Skin epidermis (tissue), 12 donors: Measurements from ENCODE around the gene KRCC1.

Experiments used
- H3K27ac ChIP-seq, 21 experiments: fragments of 200-600 bp; sonication (generic) in 11 of 21; one replicate each; pipeline ENCODE4 v1.5.0; 2020; ENCODE audit warnings: mild to moderate bottlenecking in 3 of 21, inconsistent platforms in 2 of 21, moderate library complexity in 2 of 21
- H3K4me3 ChIP-seq, 7 experiments: fragments of 200-600 bp; sonication (generic) in 2 of 7; one replicate each; pipeline ENCODE4 v1.5.0; 2020; ENCODE audit warnings: inconsistent platforms in 2 of 7, mild to moderate bottlenecking in 2 of 7, moderate library complexity in 1 of 7

Gene KRCC1

GRCh38 chr2:88055371-88056128 lies at the start of gene KRCC1:
Gene KRCC1 (minus strand): TSS chr2:88055783. CDS start chr2:88028563, 27,220 bp downstream.
- Histone ChIP-seq H3K27ac (peak within 1 kb of the TSS; percentile 91 to 100 (median 99)), H3K4me3 (peak within 1 kb of the TSS; percentile 78 to 95 (median 88))

- Histone ChIP-seq H3K4me3 (no peak overlapping the region), H3K27ac (no peak overlapping the region)
Observed at GRCh38 chr2:88100489-88100858, 44.9 kb upstream of the KRCC1 start.

GRCh38 chr2:88099798-88100488 lies 44.4 kb upstream of the KRCC1 start:
- no peak overlapping the region for H3K4me3 ChIP-seq
- no peak overlapping the region for H3K27ac ChIP-seq

GRCh38 chr2:88098558-88098900 lies 42.9 kb upstream of the KRCC1 start:
- H3K4me3 ChIP-seq, result no peak overlapping the region
- H3K27ac ChIP-seq, result no peak overlapping the region

GRCh38 chr2:88097891-88098557 lies 42.4 kb upstream of the KRCC1 start:
- Histone ChIP-seq H3K4me3 (no peak overlapping the region), H3K27ac (no peak overlapping the region)

GRCh38 chr2:88097192-88097591 lies 41.6 kb upstream of the KRCC1 start:
- no peak overlapping the region for H3K27ac ChIP-seq
- no peak overlapping the region for H3K4me3 ChIP-seq

- H3K4me3 ChIP-seq, result no peak overlapping the region
- H3K27ac ChIP-seq, result no peak overlapping the region
Observed at GRCh38 chr2:88096708-88097107, 41.1 kb upstream of the KRCC1 start.

- H3K27ac ChIP-seq, result no peak overlapping the region
- H3K4me3 ChIP-seq, result no peak overlapping the region
Observed at GRCh38 chr2:88095022-88095421, 39.4 kb upstream of the KRCC1 start.

GRCh38 chr2:88092773-88093172 lies 37.2 kb upstream of the KRCC1 start:
- H3K27ac ChIP-seq, result no peak overlapping the region
- no peak overlapping the region for H3K4me3 ChIP-seq

GRCh38 chr2:88091943-88092342 lies 36.4 kb upstream of the KRCC1 start:
- H3K4me3 ChIP-seq, result no peak overlapping the region
- H3K27ac ChIP-seq, result no peak overlapping the region

- no peak overlapping the region for H3K4me3 ChIP-seq
- no peak overlapping the region for H3K27ac ChIP-seq
Observed at GRCh38 chr2:88090446-88091283, 35.1 kb upstream of the KRCC1 start.

GRCh38 chr2:88088999-88089398 lies 33.4 kb upstream of the KRCC1 start:
- H3K27ac ChIP-seq, result no peak overlapping the region

GRCh38 chr2:88087763-88088162 lies 32.2 kb upstream of the KRCC1 start:
- no peak overlapping the region for H3K27ac ChIP-seq

More at GRCh38 chr2:88088999-88089398, 33.4 kb upstream of the KRCC1 start:
- no peak overlapping the region for H3K4me3 ChIP-seq

GRCh38 chr2:88087073-88087472 lies 31.5 kb upstream of the KRCC1 start:
- H3K4me3 ChIP-seq, result no peak overlapping the region
- H3K27ac ChIP-seq, result no peak overlapping the region

More at GRCh38 chr2:88087763-88088162, 32.2 kb upstream of the KRCC1 start:
- H3K4me3 ChIP-seq, result no peak overlapping the region

- H3K27ac ChIP-seq, result no peak overlapping the region
- H3K4me3 ChIP-seq, result no peak overlapping the region
Observed at GRCh38 chr2:88086401-88086800, 30.8 kb upstream of the KRCC1 start.

- no peak overlapping the region for H3K27ac ChIP-seq
- H3K4me3 ChIP-seq, result no peak overlapping the region
Observed at GRCh38 chr2:88085602-88086001, 30.0 kb upstream of the KRCC1 start.

- Histone ChIP-seq H3K27ac (no peak overlapping the region), H3K4me3 (no peak overlapping the region)
Observed at GRCh38 chr2:88085099-88085498, 29.5 kb upstream of the KRCC1 start.

- H3K27ac ChIP-seq, result no peak overlapping the region
- H3K4me3 ChIP-seq, result no peak overlapping the region
Observed at GRCh38 chr2:88082781-88083180, 27.2 kb upstream of the KRCC1 start.

GRCh38 chr2:88081924-88082608 lies 26.5 kb upstream of the KRCC1 start:
- Histone ChIP-seq H3K4me3 (no peak overlapping the region), H3K27ac (peak overlapping the region in 1 of 21 experiments; percentile 34)
